ENCODE measurements around the gene GJB2. TPM values are rescaled to one million over a fixed set of nuclear protein-coding genes. Genes with fewer than 3 reads are reported as not detected.

The GJB2 gene
- total and polyA plus RNA-seq, 2 of the 8 experiments (the other 6 are each of a cell fraction or from before 2014, with no cell fraction given), result 0.20 to 0.21 TPM

DNA sequence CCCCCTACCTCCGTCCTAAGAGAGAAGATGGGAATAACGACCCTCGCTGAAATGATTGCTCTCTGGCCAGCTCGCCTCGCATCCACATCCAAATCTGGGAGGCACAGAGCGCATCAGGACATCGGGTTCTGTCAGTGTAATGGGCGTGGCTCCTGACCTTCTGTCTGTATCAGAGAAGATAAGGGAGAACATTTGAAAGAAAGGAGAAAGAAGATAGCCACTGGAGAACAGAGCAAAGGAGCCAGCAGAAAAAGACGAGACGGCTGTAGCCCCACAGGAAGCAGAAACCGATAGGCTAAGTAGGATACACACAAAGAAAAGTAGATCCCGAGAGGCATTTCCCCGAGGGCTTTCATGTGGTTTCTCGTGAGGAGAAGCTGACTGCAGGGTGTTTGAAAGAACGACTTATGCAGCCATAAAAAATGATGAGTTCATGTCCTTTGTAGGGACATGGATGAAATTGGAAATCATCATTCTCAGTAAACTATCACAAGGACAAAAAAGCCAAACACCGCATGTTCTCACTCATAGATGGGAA lies 14.0 kb upstream of the GJB2 start:
- Histone ChIP-seq H2BK20ac (ENCODE audit: low read length) (no peak overlapping the region), H3K36me3 (ENCODE audit: control insufficient read depth in 2 of 4, insufficient read depth in 4 of 4, low read length in 3 of 4) (no peaks in the 10 kb centered on the region), H3K4me2 (ENCODE audit: insufficient read depth in 1 of 2, low read depth in 2 of 2, low read length in 2 of 2) (no peak overlapping the region), H2AK5ac (ENCODE audit: low read depth, low read length) (no peak overlapping the region), H2BK15ac (ENCODE audit: low read length) (no peak overlapping the region), H3K4ac (replicated peaks; ENCODE audit: insufficient read length, low read depth, low read length) (no peak overlapping the region), H2BK5ac (ENCODE audit: low read depth, low read length) (no peak overlapping the region), H2BK120ac (replicated peaks; ENCODE audit: low read depth, low read length) (no peak overlapping the region), H2AFZ (ENCODE audit: low read length) (no peak overlapping the region), H3K79me2 (ENCODE audit: control insufficient read depth in 1 of 2, insufficient read depth in 2 of 2, low read length in 2 of 2) (no peaks in the 10 kb centered on the region), H3K23ac (ENCODE audit: insufficient read length) (no peak overlapping the region), H3K4me1 (replicated peaks in 1 of 4; ENCODE audit: control insufficient read depth in 3 of 4, insufficient read depth in 4 of 4, low read length in 3 of 4) (no peaks in the 10 kb centered on the region), H4K5ac (ENCODE audit: insufficient read length, low read depth, low read length) (no peak overlapping the region), H3K14ac (ENCODE audit: insufficient read length) (no peak overlapping the region), H3K27ac (ENCODE audit: low read depth, low read length) (no peak overlapping the region), H4K91ac (replicated peaks; ENCODE audit: insufficient read length, low read length) (no peak overlapping the region), H3K56ac (replicated peaks; ENCODE audit: insufficient read length, low read depth, low read length) (no peak overlapping the region), H3K27me3 (replicated peaks in 1 of 4; ENCODE audit: control insufficient read depth in 3 of 4, extremely low read depth in 1 of 4, insufficient read depth in 3 of 4, low read length in 3 of 4) (peaks cover 0 to 3% (median 0%) of the 10 kb centered on the region in 4 experiments; a peak in 1 of 7 replicates), H3K9ac (replicated peaks in 1 of 4; ENCODE audit: extremely low read depth in 1 of 4, low read depth in 3 of 4, low read length in 3 of 4) (no peak overlapping the region), H2BK12ac (ENCODE audit: low read depth, low read length) (no peak overlapping the region), H3K79me1 (ENCODE audit: low read depth, low read length) (no peaks in the 10 kb centered on the region), H4K8ac (ENCODE audit: extremely low read depth, insufficient read depth, low read length) (no peak overlapping the region), H3K9me3 (ENCODE audit: insufficient read depth in 2 of 2, low read depth in 1 of 2, low read length in 1 of 2) (peaks cover 0 to under 1% of the 10 kb centered on the region in 2 experiments; a peak in 1 of 4 replicates), H3K18ac (ENCODE audit: extremely low read depth, low read length) (no peak overlapping the region), H3K4me3 (ENCODE audit: extremely low read depth in 1 of 4, insufficient read depth in 2 of 4, low read depth in 3 of 4, low read length in 4 of 4) (no peak overlapping the region), H3K23me2 (ENCODE audit: low read depth, low read length) (no peaks in the 10 kb centered on the region), H4K20me1 (replicated peaks in 1 of 2; ENCODE audit: control insufficient read depth in 1 of 2, insufficient read depth in 2 of 2, low read length in 2 of 2) (peaks cover 0 to 2% of the 10 kb centered on the region in 2 experiments)
- DNase-seq (ENCODE audit: low read depth in 1 of 2, low spot score in 2 of 2), result no peak
- TF ChIP-seq BCL11A (IDR thresholded peaks at IDR 0.05; ENCODE audit: low read depth in 2 of 2, low read length in 2 of 2) (no peak), SAP30 (IDR thresholded peaks at IDR 0.05; ENCODE audit: insufficient read depth, insufficient replicate concordance, low read length) (no peak), ASH2L (IDR thresholded peaks at IDR 0.05; ENCODE audit: low read length) (no peak), ATF3 (IDR thresholded peaks at IDR 0.05; ENCODE audit: insufficient read depth, low read depth, low read length) (no peak), CREB1 (IDR thresholded peaks at IDR 0.05) (no peak)
- TF ChIP-seq, protein P1, sequence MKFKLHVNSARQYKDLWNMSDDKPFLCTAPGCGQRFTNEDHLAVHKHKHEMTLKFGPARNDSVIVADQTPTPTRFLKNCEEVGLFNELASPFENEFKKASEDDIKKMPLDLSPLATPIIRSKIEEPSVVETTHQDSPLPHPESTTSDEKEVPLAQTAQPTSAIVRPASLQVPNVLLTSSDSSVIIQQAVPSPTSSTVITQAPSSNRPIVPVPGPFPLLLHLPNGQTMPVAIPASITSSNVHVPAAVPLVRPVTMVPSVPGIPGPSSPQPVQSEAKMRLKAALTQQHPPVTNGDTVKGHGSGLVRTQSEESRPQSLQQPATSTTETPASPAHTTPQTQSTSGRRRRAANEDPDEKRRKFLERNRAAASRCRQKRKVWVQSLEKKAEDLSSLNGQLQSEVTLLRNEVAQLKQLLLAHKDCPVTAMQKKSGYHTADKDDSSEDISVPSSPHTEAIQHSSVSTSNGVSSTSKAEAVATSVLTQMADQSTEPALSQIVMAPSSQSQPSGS (IDR thresholded peaks at IDR 0.05; ENCODE audit: low read length), result no peak
- CTCF ChIA-PET (ENCODE audit: partially characterized antibody), result interaction anchor here (0.6 to 2.4 kb wide), 4 partner anchors 10 to 126 kb away, joined by 3 to 9 read pairs (median 4); no protein-coding TSS in a partner anchor
- FAIRE-seq, result no peak
- WGBS, 2 experiments (ENCODE audit: extremely low coverage in 1 of 2, insufficient coverage in 1 of 2, insufficient read length in 1 of 2, insufficient replicate concordance in 2 of 2, low coverage in 1 of 2, low lambda C conversion rate in 2 of 2, missing lambda C conversion rate in 1 of 2), result 88% methylated on average over 16 of the region's 16 CpGs; no CpG with 5 or more reads in 1 of the 2 experiments
- POLR2A ChIA-PET (ENCODE audit: partially characterized antibody), result no interaction called here
